Right atrium auricular region (tissue), 2 donors: ENCODE measurements around the gene SLC2A8. TPM values are rescaled to one million over a fixed set of nuclear protein-coding genes. Genes with fewer than 3 reads are reported as not detected.

Experiments used
- DNase-seq: peaks from one replicate; pipeline ENCODE4 v3.0.0-alpha.2; 2019; ENCODE audit warnings: low spot score
- H3K27ac ChIP-seq, 2 donors: fragments of 200-600 bp; sonication (generic); 1 replicate in 1 of 2; 2 replicates in 1 of 2; pipeline ENCODE4 v1.5.1; 2016 to 2019
- H3K27me3 ChIP-seq, 2 donors: fragments of 200-600 bp; sonication (generic); one replicate each; pipeline versions ENCODE4 v1.5.1 to v1.6.0; 2017 to 2019
- H3K36me3 ChIP-seq: fragments of 200-600 bp; sonication (generic); one replicate; pipeline ENCODE4 v1.5.1; 2016
- H3K4me1 ChIP-seq, 2 donors: fragments of 200-600 bp; sonication (generic); one replicate each; pipeline versions ENCODE4 v1.5.1 to v1.6.0; 2017 to 2019
- H3K4me3 ChIP-seq, 2 donors: fragments of 200-600 bp; sonication (generic); 1 replicate in 1 of 2; 2 replicates in 1 of 2; pipeline ENCODE4 v1.5.1; 2017 to 2019; ENCODE audit warnings: mild to moderate bottlenecking in 1 of 2, moderate library complexity in 1 of 2
- H3K9me3 ChIP-seq, 2 donors: fragments of 200-600 bp; sonication (generic); one replicate each; pipeline ENCODE4 v1.5.1; 2019
- CTCF ChIP-seq, 2 donors: fragments of 200-600 bp; sonication (generic); IDR thresholded peaks; one replicate each; pipeline ENCODE4 v1.5.1; 2019; ENCODE audit warnings: antibody characterized with exemption in 2 of 2
- total RNA-seq, 2 donors: library from RNA; depleted of rRNA; stranded (reverse); fragments of >200 nt; gene quantifications; one replicate each; pipeline ENCODE4 v1.1.0, GENCODE V29; 2016

Gene SLC2A8
- total RNA-seq, 2 donors from 2014 or later: 19.2 to 19.8 TPM

GRCh38 chr9:127428348-127428747, 31.4 kb downstream of the SLC2A8 start:
- Histone ChIP-seq H3K27me3 (no peaks in the 10 kb centered on the region), H3K36me3 (peaks cover 32% of the 10 kb centered on the region), H3K9me3 (no peaks in the 10 kb centered on the region), H3K4me1 (peaks cover 0 to 18% of the 10 kb centered on the region in 2 donors), H3K4me3 (no peak overlapping the region), H3K27ac (no peak overlapping the region)
- no peak for TF ChIP-seq CTCF (IDR thresholded peaks at IDR 0.05)
- DNase-seq: no peak

- no peak overlapping the region for H3K27ac ChIP-seq
- no peak for TF ChIP-seq CTCF (IDR thresholded peaks at IDR 0.05)
- H3K27me3 ChIP-seq: no peaks in the 10 kb centered on the region
- peaks cover 52% of the 10 kb centered on the region for H3K36me3 ChIP-seq
- H3K4me1 ChIP-seq: peaks cover 0 to 7% of the 10 kb centered on the region in 2 donors
- DNase-seq: no peak
- H3K4me3 ChIP-seq: no peak overlapping the region
- H3K9me3 ChIP-seq: no peaks in the 10 kb centered on the region
Measured at GRCh38 chr9:127430415-127430814, 33.4 kb downstream of the SLC2A8 start.

DNA sequence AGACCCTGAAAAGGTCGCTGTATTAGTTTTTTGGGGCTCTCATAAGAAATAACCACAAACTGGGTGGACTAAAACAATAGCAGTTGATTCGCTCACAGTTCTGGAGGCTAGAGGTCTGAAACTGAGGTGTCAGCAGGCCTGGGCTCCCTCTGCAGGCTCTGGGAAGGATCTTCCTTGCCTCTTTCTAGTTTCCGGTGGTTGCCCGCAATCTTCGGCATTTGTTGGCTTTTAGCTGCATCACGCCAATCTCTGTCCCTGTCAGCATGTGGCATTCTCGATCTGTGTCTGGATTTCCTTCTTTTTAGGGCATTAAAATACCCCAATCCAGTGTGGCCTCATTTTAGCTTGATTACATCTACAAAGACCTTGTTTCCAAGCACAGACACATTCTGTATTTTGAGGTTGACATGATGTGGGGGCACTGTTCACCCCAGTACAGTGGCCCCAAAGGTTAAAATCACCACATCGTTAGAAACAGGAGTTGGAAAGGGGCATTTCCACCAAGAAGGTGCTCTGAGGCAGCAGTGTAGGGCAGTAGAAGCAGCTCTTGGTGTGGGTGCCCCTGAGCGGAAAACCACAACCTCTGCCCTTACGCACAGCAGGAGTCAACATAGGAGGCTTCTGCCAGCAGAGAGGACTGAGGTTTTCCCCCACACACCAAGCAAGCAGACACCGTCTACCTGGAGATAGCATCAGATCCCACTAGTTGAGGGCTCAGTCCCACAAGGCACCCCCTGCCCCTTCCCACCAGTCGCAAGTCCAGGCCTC, 40.7 kb downstream of the SLC2A8 start:
- no peaks in the 10 kb centered on the region for H3K4me1 ChIP-seq
- TF ChIP-seq CTCF (IDR thresholded peaks at IDR 0.05): no peak
- no peak for DNase-seq
- H3K36me3 ChIP-seq: peaks cover 97% of the 10 kb centered on the region
- H3K27me3 ChIP-seq: no peaks in the 10 kb centered on the region
- H3K27ac ChIP-seq: no peak overlapping the region
- no peak overlapping the region for H3K4me3 ChIP-seq
- H3K9me3 ChIP-seq: no peaks in the 10 kb centered on the region

- no peaks in the 10 kb centered on the region for H3K4me1 ChIP-seq
- peaks cover 97% of the 10 kb centered on the region for H3K36me3 ChIP-seq
- no peak for TF ChIP-seq CTCF (IDR thresholded peaks at IDR 0.05)
- no peak overlapping the region for H3K27ac ChIP-seq
- H3K4me3 ChIP-seq: no peak overlapping the region
- no peak for DNase-seq
- no peaks in the 10 kb centered on the region for H3K27me3 ChIP-seq
- no peaks in the 10 kb centered on the region for H3K9me3 ChIP-seq
Measured at GRCh38 chr9:127438394-127438793, 41.4 kb downstream of the SLC2A8 start.

DNA sequence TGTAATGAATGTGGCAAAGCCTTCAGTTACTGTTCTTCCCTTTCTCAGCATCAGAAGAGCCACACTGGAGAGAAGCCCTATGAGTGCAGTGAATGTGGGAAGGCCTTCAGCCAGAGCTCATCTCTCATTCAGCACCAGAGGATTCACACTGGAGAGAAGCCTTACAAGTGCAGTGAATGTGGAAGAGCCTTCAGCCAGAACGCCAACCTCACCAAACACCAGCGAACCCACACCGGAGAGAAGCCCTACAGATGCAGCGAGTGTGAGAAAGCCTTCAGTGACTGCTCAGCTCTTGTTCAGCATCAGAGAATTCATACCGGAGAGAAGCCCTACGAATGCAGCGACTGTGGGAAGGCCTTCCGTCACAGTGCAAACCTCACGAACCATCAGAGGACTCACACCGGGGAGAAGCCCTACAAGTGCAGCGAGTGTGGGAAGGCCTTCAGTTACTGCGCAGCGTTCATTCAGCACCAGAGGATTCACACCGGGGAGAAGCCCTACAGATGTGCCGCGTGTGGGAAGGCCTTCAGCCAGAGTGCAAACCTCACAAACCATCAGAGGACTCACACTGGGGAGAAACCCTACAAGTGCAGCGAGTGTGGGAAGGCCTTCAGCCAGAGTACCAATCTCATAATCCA, 47.4 kb downstream of the SLC2A8 start:
- H3K4me3 ChIP-seq: no peak overlapping the region
- no peak for TF ChIP-seq CTCF (IDR thresholded peaks at IDR 0.05)
- H3K27ac ChIP-seq: no peak overlapping the region
- H3K9me3 ChIP-seq: no peaks in the 10 kb centered on the region
- DNase-seq: no peak
- H3K27me3 ChIP-seq: no peaks in the 10 kb centered on the region
- H3K4me1 ChIP-seq: peaks cover 0 to 14% of the 10 kb centered on the region in 2 donors
- H3K36me3 ChIP-seq: peaks cover 95% of the 10 kb centered on the region
